ENCODE measurements around the gene LYST. TPM values are rescaled to one million over a fixed set of nuclear protein-coding genes. Genes with fewer than 3 reads are reported as not detected.

The LYST gene
- total and polyA plus RNA-seq, 2 of the 8 experiments (the other 6 are each of a cell fraction or from before 2014, with no cell fraction given), result 0.29 to 0.58 TPM

- Histone ChIP-seq H3K4me2 (ENCODE audit: insufficient read depth in 1 of 2, low read depth in 2 of 2, low read length in 2 of 2) (no peak overlapping the region), H3K4ac (replicated peaks; ENCODE audit: insufficient read length, low read depth, low read length) (no peak overlapping the region), H3K79me2 (ENCODE audit: control insufficient read depth in 1 of 2, insufficient read depth in 2 of 2, low read length in 2 of 2) (no peaks in the 10 kb centered on the region), H3K18ac (ENCODE audit: extremely low read depth, low read length) (no peak overlapping the region), H3K14ac (ENCODE audit: insufficient read length) (no peak overlapping the region), H3K9me3 (ENCODE audit: insufficient read depth in 2 of 2, low read depth in 1 of 2, low read length in 1 of 2) (no peaks in the 10 kb centered on the region), H2BK12ac (ENCODE audit: low read depth, low read length) (no peak overlapping the region), H2BK15ac (ENCODE audit: low read length) (no peak overlapping the region), H2AFZ (ENCODE audit: low read length) (no peak overlapping the region), H3K36me3 (ENCODE audit: control insufficient read depth in 2 of 4, insufficient read depth in 4 of 4, low read length in 3 of 4) (no peaks in the 10 kb centered on the region), H3K23ac (ENCODE audit: insufficient read length) (no peak overlapping the region), H3K27ac (ENCODE audit: low read depth, low read length) (no peak overlapping the region), H4K20me1 (replicated peaks in 1 of 2; ENCODE audit: control insufficient read depth in 1 of 2, insufficient read depth in 2 of 2, low read length in 2 of 2) (no peaks in the 10 kb centered on the region), H4K8ac (ENCODE audit: extremely low read depth, insufficient read depth, low read length) (no peak overlapping the region), H3K4me1 (replicated peaks in 1 of 4; ENCODE audit: control insufficient read depth in 3 of 4, insufficient read depth in 4 of 4, low read length in 3 of 4) (no peaks in the 10 kb centered on the region), H2BK20ac (ENCODE audit: low read length) (no peak overlapping the region), H2AK5ac (ENCODE audit: low read depth, low read length) (no peak overlapping the region), H4K5ac (ENCODE audit: insufficient read length, low read depth, low read length) (no peak overlapping the region), H3K56ac (replicated peaks; ENCODE audit: insufficient read length, low read depth, low read length) (no peak overlapping the region), H4K91ac (replicated peaks; ENCODE audit: insufficient read length, low read length) (no peak overlapping the region), H3K23me2 (ENCODE audit: low read depth, low read length) (no peaks in the 10 kb centered on the region), H2BK5ac (ENCODE audit: low read depth, low read length) (no peak overlapping the region), H2BK120ac (replicated peaks; ENCODE audit: low read depth, low read length) (no peak overlapping the region), H3K27me3 (replicated peaks in 1 of 4; ENCODE audit: control insufficient read depth in 3 of 4, extremely low read depth in 1 of 4, insufficient read depth in 3 of 4, low read length in 3 of 4) (peaks cover 0 to 1% (median 0%) of the 10 kb centered on the region in 4 experiments; a peak in 1 of 7 replicates), H3K9ac (replicated peaks in 1 of 4; ENCODE audit: extremely low read depth in 1 of 4, low read depth in 3 of 4, low read length in 3 of 4) (no peak overlapping the region), H3K4me3 (ENCODE audit: extremely low read depth in 1 of 4, insufficient read depth in 2 of 4, low read depth in 3 of 4, low read length in 4 of 4) (no peak overlapping the region), H3K79me1 (ENCODE audit: low read depth, low read length) (no peaks in the 10 kb centered on the region)
- DNase-seq (ENCODE audit: low read depth in 1 of 2, low spot score in 2 of 2), result no peak
- 88% methylated on average over 6 of the region's 6 CpGs; no CpG with 5 or more reads in 1 of the 2 experiments for WGBS, 2 experiments (ENCODE audit: extremely low coverage in 1 of 2, insufficient coverage in 1 of 2, insufficient read length in 1 of 2, insufficient replicate concordance in 2 of 2, low coverage in 1 of 2, low lambda C conversion rate in 2 of 2, missing lambda C conversion rate in 1 of 2)
- ChIA-PET CTCF (ENCODE audit: partially characterized antibody) (no interaction called here), POLR2A (ENCODE audit: partially characterized antibody) (no interaction called here)
- FAIRE-seq, result no peak
- TF ChIP-seq ATF3 (IDR thresholded peaks at IDR 0.05; ENCODE audit: insufficient read depth, low read depth, low read length), result no peak
- no peak for TF ChIP-seq SP1 (IDR thresholded peaks at IDR 0.05; ENCODE audit: low read depth, low read length)
- no peak for TF ChIP-seq EP300 (IDR thresholded peaks at IDR 0.05; ENCODE audit: borderline replicate concordance in 1 of 2, low read depth in 2 of 2, low read length in 2 of 2)
- no peak for TF ChIP-seq SIN3A (conservative IDR thresholded peaks at IDR 0.05 in 1 of 2, IDR thresholded peaks at IDR 0.05 in 1 of 2; ENCODE audit: low read depth in 1 of 2, low read length in 2 of 2)
- TF ChIP-seq POLR2A (IDR thresholded peaks at IDR 0.05; ENCODE audit: control extremely low read depth in 1 of 2, low read depth in 2 of 2, low read length in 2 of 2), result no peak
- no peak for TF ChIP-seq TAF7 (optimal IDR thresholded peaks at IDR 0.05; ENCODE audit: borderline replicate concordance, low read depth, low read length)
Observed at GRCh38 chr1:235746245-235746644, 120.5 kb downstream of the LYST start.

Data from H1 (cell line).